D721Med (cell line): ENCODE measurements around the gene MINDY3.

Experiments used
- DNase-seq: peaks from one replicate; pipeline ENCODE4 v3.0.0; 2011; ENCODE audit warnings: low spot score; ENCODE audit not compliant: insufficient read length
- FAIRE-seq: peaks from 2 replicates; lab custom pipeline; 2011; peaks lifted over from hg19 to GRCh38; lab: Jason Lieb, UNC
- CTCF ChIP-seq: IDR thresholded peaks from 2 replicates; pipeline ENCODE4 v1.5.1; 2012; ENCODE audit warnings: mild to moderate bottlenecking, control low read depth; ENCODE audit not compliant: insufficient read depth; ENCODE audit errors: missing control alignments

The MINDY3 gene

DNA sequence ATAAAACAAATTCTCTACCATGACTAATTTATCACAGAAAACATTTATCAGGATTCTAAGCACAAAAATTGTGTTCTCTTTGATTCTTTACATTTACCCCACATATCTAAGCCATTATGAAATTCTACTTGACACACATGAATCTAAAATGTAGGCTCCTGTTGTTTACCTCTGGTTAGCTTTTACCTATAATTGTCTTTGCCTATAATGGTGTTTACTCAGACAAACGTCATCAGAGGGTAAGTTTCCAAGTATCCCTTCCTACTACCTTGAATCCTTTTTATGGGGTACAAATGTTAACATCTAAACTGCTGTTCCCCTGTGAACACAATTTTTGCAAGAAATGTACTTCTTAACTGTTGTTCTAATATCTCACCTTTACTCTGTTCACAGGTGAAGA lies 63.5 kb downstream of the MINDY3 start:
- TF ChIP-seq CTCF, result no peak
- DNase-seq (no peak), FAIRE-seq (no peak)

- FAIRE-seq (no peak), DNase-seq (no peak)
- no peak for TF ChIP-seq CTCF
Measured at GRCh38 chr10:15796098-15796759, 64.1 kb downstream of the MINDY3 start.

- no peak for TF ChIP-seq CTCF
- FAIRE-seq, result peak; percentile 87
- no peak for DNase-seq
Measured at GRCh38 chr10:15795036-15795792, 65.1 kb downstream of the MINDY3 start.

GRCh38 chr10:15794569-15794968 lies 65.7 kb downstream of the MINDY3 start:
- DNase-seq (no peak), FAIRE-seq (no peak)
- no peak for TF ChIP-seq CTCF

DNA sequence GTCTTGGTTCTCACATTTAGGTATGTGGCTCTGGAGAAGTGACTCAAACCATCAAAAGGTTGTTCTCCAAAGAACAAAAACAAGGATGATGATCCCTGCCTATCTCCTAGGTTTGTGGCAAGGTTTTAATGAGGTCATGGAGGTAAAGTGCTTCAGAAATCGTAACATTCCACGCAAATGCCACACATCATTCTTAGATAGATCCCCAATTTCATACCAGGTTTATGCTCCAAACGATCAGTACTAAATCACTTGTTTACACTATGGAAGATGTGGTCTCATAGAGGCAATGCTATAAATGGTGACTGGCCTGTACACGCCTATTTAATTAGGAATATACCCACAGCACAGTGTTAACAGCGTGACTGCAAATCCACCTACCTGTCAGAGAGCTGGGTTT lies 66.6 kb downstream of the MINDY3 start:
- no peak for TF ChIP-seq CTCF
- FAIRE-seq (peak; percentile 51), DNase-seq (no peak)

DNA sequence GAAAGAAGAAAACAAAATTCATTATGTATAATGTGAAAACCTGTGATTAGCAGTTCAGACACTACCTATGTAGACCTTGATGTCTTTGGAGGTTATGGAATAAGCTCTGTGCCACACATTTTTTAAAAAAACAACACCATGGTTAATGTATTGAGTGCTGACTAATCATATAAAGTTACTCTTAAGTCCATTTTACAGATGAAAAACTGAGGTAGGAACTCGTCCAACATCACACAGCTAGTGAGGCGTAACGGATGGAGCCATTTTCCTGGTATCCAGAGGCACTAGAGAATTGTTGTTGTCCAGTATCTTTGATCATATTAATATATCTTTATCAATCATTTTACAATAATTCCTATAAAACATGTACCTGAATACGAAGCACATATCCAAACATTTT lies 67.5 kb downstream of the MINDY3 start:
- DNase-seq (no peak), FAIRE-seq (no peak)
- TF ChIP-seq CTCF, result no peak
